Fibroblast of lung (primary cell): ENCODE results near the gene SLC22A1. TPM values are rescaled to one million over a fixed set of nuclear protein-coding genes. Genes with fewer than 3 reads are reported as not detected.

ENCODE experiments used
- DNase-seq, 2 donors: peaks; one replicate each; pipeline versions ENCODE4 v3.0.0 to v3.0.0-alpha.2; 2010; ENCODE audit warnings: low read depth in 2 of 2
- H2AFZ ChIP-seq: 2 replicates; pipeline ENCODE4 v1.5.1; 2012; ENCODE audit warnings: low read length, control low read depth, inconsistent platforms
- H3K27ac ChIP-seq: 2 replicates; pipeline ENCODE4 v1.5.1; 2011; ENCODE audit warnings: low read length, control low read depth; ENCODE audit not compliant: insufficient read depth
- H3K27me3 ChIP-seq: 2 replicates; pipeline ENCODE4 v1.5.1; 2011; ENCODE audit warnings: mild to moderate bottlenecking, low read length; ENCODE audit not compliant: control insufficient read depth, insufficient read depth
- H3K36me3 ChIP-seq: 2 replicates; pipeline ENCODE4 v1.5.1; 2011; ENCODE audit warnings: low read length; ENCODE audit not compliant: control insufficient read depth, insufficient read depth
- H3K4me1 ChIP-seq: 2 replicates; pipeline ENCODE4 v1.5.1; 2011; ENCODE audit warnings: low read length; ENCODE audit not compliant: control insufficient read depth, insufficient read depth; ENCODE audit errors: extremely low read depth
- H3K4me2 ChIP-seq: 2 replicates; pipeline ENCODE4 v1.5.1; 2011; ENCODE audit warnings: low read length, control low read depth; ENCODE audit not compliant: insufficient read depth; ENCODE audit errors: extremely low read depth
- H3K4me3 ChIP-seq, 4 experiments: fragments of 200-600 bp in 1 of 4; sonication (generic) in 1 of 4; replicated peaks in 1 of 4; 2 replicates each; pipeline ENCODE4 v1.5.1; 2011 to 2016; ENCODE audit warnings: low read length in 4 of 4, low read depth in 3 of 4, mild to moderate bottlenecking in 3 of 4, control low read depth in 2 of 4, inconsistent platforms in 1 of 4, mixed read lengths in 1 of 4; ENCODE audit not compliant: insufficient read depth in 1 of 4; ENCODE audit errors: control extremely low read depth in 1 of 4
- H3K79me2 ChIP-seq: 2 replicates; pipeline ENCODE4 v1.5.1; 2012; ENCODE audit warnings: mild to moderate bottlenecking, low read length, inconsistent platforms; ENCODE audit not compliant: control insufficient read depth, insufficient read depth
- H3K9ac ChIP-seq: 2 replicates; pipeline ENCODE4 v1.5.1; 2011; ENCODE audit warnings: mild to moderate bottlenecking, low read length, control low read depth; ENCODE audit not compliant: insufficient read depth
- H3K9me3 ChIP-seq: 2 replicates; pipeline ENCODE4 v1.5.1; 2012; ENCODE audit warnings: low read depth, low read length; ENCODE audit not compliant: control insufficient read depth, insufficient read depth
- H4K20me1 ChIP-seq: 2 replicates; pipeline ENCODE4 v1.5.1; 2011; ENCODE audit warnings: low read length; ENCODE audit not compliant: control insufficient read depth, insufficient read depth; ENCODE audit errors: extremely low read depth
- EZH2 ChIP-seq: IDR thresholded peaks from 2 replicates; pipeline ENCODE4 v1.5.1; 2012; ENCODE audit warnings: low read length, control low read depth, mild to moderate bottlenecking; ENCODE audit errors: missing control alignments
- polyA plus RNA-seq, 2 donors: library from polyadenylated mRNA; depleted of rRNA in 1 of 2; stranded (reverse) in 1 of 2; unstranded in 1 of 2; fragments of >200 nt; gene quantifications; 2 replicates each; pipeline ENCODE4 v1.2.1, GENCODE V29; 2011 to 2012; ENCODE audit warnings: missing spikeins in 1 of 2
- total RNA-seq: library from RNA; depleted of rRNA; stranded (reverse); fragments of >200 nt; gene quantifications from 2 replicates; pipeline ENCODE4 v1.2.1, GENCODE V29; 2014
- TF ChIP-seq, protein P1 (sequence below), 2 donors: IDR thresholded peaks in 1 of 2; conservative IDR thresholded peaks in 1 of 2; 1 replicate in 1 of 2; 2 replicates in 1 of 2; pipeline ENCODE4 v1.5.1; 2011 to 2012; ENCODE audit warnings: low read length in 2 of 2, control low read depth in 1 of 2, inconsistent platforms in 1 of 2, low read depth in 1 of 2, mild to moderate bottlenecking in 1 of 2

SLC22A1 gene
- total and polyA plus RNA-seq, 2 donors (not counting 1 experiment from before 2014, with no cell fraction given) = 0.06 to 0.50 TPM

DNA sequence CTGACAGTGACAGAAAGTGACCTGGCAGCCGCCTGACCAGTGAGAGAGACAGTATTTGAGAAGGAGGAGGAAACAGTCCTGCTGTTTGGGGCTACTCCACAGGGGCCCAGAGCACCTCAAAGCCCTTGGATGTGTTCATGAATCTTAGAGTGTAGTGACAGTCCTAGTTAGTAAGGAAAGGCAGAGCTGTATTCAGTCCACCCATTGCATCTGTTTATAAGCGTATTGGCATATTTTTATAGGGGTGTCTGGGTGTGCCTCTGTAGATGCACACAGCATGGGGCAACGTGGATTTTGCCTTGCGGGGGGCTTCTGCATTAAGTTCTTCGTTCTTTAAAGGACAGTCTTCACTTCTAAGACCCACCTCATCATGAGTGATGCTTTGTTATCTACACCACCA, 44.6 kb upstream of the SLC22A1 start:
- no peak overlapping the region for H3K4me2 ChIP-seq
- DNase-seq = no peak
- H3K9me3 ChIP-seq = no peaks in the 10 kb centered on the region
- no peak overlapping the region for H3K4me3 ChIP-seq
- H4K20me1 ChIP-seq = no peaks in the 10 kb centered on the region
- H2AFZ ChIP-seq = no peak overlapping the region
- H3K36me3 ChIP-seq = peaks cover 28% of the 10 kb centered on the region
- no peaks in the 10 kb centered on the region for H3K27me3 ChIP-seq
- peaks cover 12% of the 10 kb centered on the region for H3K4me1 ChIP-seq
- H3K9ac ChIP-seq = no peak overlapping the region
- TF ChIP-seq, protein P1, sequence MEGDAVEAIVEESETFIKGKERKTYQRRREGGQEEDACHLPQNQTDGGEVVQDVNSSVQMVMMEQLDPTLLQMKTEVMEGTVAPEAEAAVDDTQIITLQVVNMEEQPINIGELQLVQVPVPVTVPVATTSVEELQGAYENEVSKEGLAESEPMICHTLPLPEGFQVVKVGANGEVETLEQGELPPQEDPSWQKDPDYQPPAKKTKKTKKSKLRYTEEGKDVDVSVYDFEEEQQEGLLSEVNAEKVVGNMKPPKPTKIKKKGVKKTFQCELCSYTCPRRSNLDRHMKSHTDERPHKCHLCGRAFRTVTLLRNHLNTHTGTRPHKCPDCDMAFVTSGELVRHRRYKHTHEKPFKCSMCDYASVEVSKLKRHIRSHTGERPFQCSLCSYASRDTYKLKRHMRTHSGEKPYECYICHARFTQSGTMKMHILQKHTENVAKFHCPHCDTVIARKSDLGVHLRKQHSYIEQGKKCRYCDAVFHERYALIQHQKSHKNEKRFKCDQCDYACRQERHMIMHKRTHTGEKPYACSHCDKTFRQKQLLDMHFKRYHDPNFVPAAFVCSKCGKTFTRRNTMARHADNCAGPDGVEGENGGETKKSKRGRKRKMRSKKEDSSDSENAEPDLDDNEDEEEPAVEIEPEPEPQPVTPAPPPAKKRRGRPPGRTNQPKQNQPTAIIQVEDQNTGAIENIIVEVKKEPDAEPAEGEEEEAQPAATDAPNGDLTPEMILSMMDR (conservative IDR thresholded peaks at IDR 0.05 in 1 of 2, IDR thresholded peaks at IDR 0.05 in 1 of 2; ENCODE audit: low read depth in 1 of 2, low read length in 2 of 2) = no peak
- TF ChIP-seq EZH2 = no peak
- peak overlapping the region; percentile 23 for H3K27ac ChIP-seq
- H3K79me2 ChIP-seq = no peaks in the 10 kb centered on the region

GRCh38 chr6:160077526-160077925, 44.1 kb upstream of the SLC22A1 start:
- Histone ChIP-seq H3K79me2 (no peaks in the 10 kb centered on the region), H3K4me2 (peak overlapping the region; percentile 15), H3K27me3 (no peaks in the 10 kb centered on the region), H3K4me1 (peaks cover 12% of the 10 kb centered on the region), H3K27ac (peak overlapping the region; percentile 34), H3K4me3 (no peak overlapping the region), H4K20me1 (no peaks in the 10 kb centered on the region), H2AFZ (no peak overlapping the region), H3K9ac (no peak overlapping the region), H3K36me3 (peaks cover 25% of the 10 kb centered on the region), H3K9me3 (no peaks in the 10 kb centered on the region)
- peak; percentile 13 to 56 for DNase-seq
- TF ChIP-seq EZH2 = no peak
- TF ChIP-seq, protein P1 (conservative IDR thresholded peaks at IDR 0.05 in 1 of 2, IDR thresholded peaks at IDR 0.05 in 1 of 2; ENCODE audit: low read depth in 1 of 2, low read length in 2 of 2) = no peak

DNA sequence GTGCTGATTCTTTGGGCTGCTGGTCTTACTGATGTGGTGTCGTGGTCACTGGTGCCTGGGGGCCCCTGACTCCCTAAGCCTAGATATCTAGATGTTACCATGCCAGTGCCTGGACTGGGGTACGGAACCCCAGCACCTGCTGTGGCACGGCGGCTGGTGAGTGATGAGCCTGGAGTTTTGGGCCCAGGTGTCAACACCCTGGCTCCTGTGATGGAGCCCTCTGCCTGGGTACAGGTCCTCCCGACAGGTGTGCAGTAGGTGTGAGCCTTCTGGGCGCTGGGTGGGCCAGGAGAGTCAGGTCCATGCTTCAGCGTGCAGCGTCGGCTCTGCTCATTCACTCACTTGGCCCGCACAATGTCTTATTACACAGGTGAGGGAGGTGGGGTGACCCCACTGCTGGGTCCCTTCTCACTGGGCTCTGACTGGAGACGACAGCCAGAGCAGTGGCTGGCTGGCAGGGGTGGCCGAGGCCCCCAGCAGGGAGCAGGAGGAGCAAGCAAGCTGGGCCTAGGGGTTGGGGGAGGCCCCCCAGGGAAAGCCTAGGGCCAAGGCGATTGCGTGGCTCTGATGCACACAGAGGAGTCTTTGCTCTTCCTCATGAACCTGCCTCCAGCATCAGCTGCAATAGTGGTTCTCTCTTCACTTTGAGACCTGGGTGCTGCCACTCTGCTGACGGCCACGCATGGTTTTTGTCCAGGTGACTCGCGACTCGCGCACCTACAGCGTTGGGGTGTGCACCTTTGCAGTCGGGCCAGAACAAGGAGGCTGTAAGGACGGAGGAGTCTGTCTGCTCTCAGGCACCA, 42.5 kb upstream of the SLC22A1 start:
- Histone ChIP-seq H2AFZ (no peak overlapping the region), H3K27me3 (no peaks in the 10 kb centered on the region)

More for the DNA sequence above, 42.5 kb upstream of the SLC22A1 start:
- peaks cover 12% of the 10 kb centered on the region for H3K4me1 ChIP-seq
- H3K4me3 ChIP-seq = no peak overlapping the region
- H3K36me3 ChIP-seq = peaks cover 27% of the 10 kb centered on the region
- H4K20me1 ChIP-seq = no peaks in the 10 kb centered on the region
- TF ChIP-seq EZH2 = no peak
- TF ChIP-seq, protein P1 (conservative IDR thresholded peaks at IDR 0.05 in 1 of 2, IDR thresholded peaks at IDR 0.05 in 1 of 2; ENCODE audit: low read depth in 1 of 2, low read length in 2 of 2) = no peak
- H3K9me3 ChIP-seq = no peaks in the 10 kb centered on the region
- no peak overlapping the region for H3K27ac ChIP-seq
- H3K9ac ChIP-seq = no peak overlapping the region
- H3K79me2 ChIP-seq = no peaks in the 10 kb centered on the region
- DNase-seq = no peak
- H3K4me2 ChIP-seq = no peak overlapping the region
